SK-N-MC (cell line): ENCODE measurements around the gene R3HDM4.

ENCODE experiments used
- DNase-seq: peaks from one replicate; pipeline ENCODE4 v3.0.0-alpha.2; 2011; ENCODE audit warnings: low read depth, low spot score
- H3K27ac ChIP-seq: fragments of 200-600 bp; sonication (generic); 2 replicates; pipeline ENCODE4 v1.5.1; 2016; ENCODE audit warnings: mixed run types
- H3K36me3 ChIP-seq: fragments of 200-600 bp; sonication (generic); 2 replicates; pipeline ENCODE4 v1.6.1; 2017; ENCODE audit warnings: antibody characterized with exemption, low read length, mixed read lengths; ENCODE audit not compliant: insufficient read depth
- H3K4me3 ChIP-seq: fragments of 200-600 bp; sonication (generic); 2 replicates; pipeline ENCODE4 v1.5.1; 2016
- H3K9ac ChIP-seq: fragments of 200-600 bp; sonication (generic); 2 replicates; pipeline ENCODE4 v1.8.0; 2017; ENCODE audit warnings: mixed run types, mixed read lengths; ENCODE audit not compliant: insufficient read length
- H3K9me3 ChIP-seq: fragments of 200-600 bp; sonication (generic); 2 replicates; pipeline ENCODE4 v1.6.1; 2017; ENCODE audit warnings: low read depth, mild to moderate bottlenecking, antibody characterized with exemption, low read length, moderate library complexity, mixed read lengths
- EZH2 ChIP-seq: fragments of 200-600 bp; sonication (generic); IDR thresholded peaks from one replicate; pipeline ENCODE4 v1.6.1; 2017; ENCODE audit warnings: antibody characterized with exemption
- FOXP2 ChIP-seq: optimal IDR thresholded peaks from 2 replicates; pipeline ENCODE3; 2011; ENCODE audit warnings: mild to moderate bottlenecking, moderate library complexity; ENCODE audit not compliant: insufficient read depth; ENCODE audit errors: extremely low read length, control extremely low read depth
- POLR2AphosphoS5 ChIP-seq: IDR thresholded peaks from 2 replicates; pipeline ENCODE4 v1.6.1; 2012; ENCODE audit warnings: mild to moderate bottlenecking, low read depth, low read length, borderline replicate concordance

R3HDM4 gene

DNA sequence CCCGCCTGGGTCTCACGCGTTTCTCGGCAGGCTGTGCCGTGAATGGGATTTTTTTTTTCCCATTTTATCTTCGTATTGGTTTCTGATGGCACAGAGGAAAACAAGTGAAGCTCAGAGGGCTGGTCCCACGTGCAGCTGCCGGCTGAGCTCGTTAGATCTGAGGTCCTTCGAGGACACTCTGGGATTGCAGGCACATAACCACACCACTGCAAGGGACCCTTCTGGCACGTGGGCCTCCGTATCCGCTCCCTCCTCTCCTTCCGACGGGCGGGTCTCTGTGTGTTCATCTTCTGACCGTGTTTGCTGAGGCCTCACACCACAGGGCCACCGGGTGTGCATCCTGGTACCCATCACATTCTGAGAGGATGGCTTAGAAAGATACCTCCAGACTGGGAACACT is 36.9 kb downstream of the R3HDM4 start:
- no peak for DNase-seq
- Histone ChIP-seq H3K9me3 (no peaks in the 10 kb centered on the region), H3K4me3 (no peak overlapping the region), H3K36me3 (peaks cover 6% of the 10 kb centered on the region; the same call in 1 of the 2 replicates), H3K9ac (no peak overlapping the region), H3K27ac (peak overlapping the region; percentile 46; the same call in 1 of the 2 replicates)
- TF ChIP-seq FOXP2 (no peak), EZH2 (no peak)

DNA sequence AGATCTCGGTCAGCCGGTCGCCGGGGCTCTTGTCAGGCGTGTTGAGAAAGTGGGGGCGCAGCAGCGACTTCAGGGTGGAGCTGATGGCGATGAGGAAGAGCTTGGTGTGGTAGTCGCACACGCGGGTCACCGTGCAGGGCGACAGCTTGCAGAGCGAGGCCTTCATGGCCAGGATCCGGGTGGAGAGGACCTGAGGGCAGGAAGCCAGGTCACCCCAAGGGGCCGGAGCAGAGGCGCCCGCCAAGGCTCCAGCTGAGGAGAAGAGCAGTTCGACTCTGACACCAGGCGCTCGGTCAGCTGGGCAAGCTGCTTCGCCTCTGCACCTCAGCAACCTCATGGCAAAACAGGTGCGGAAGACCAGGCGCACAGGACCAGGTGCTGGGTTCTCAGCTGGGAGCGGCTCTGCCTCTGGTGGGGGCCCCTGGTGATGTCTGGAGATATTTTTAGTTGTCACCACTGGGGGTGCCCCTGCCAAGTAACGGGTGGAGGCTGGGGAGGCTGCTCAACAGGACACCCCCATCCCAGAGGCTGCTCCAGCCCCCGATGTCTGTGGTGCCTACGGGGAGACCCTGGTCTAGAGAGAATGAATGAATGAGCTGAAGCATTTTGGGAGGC is 37.6 kb downstream of the R3HDM4 start:
- Histone ChIP-seq H3K9me3 (no peaks in the 10 kb centered on the region), H3K4me3 (no peak overlapping the region), H3K27ac (no peak overlapping the region), H3K9ac (no peak overlapping the region), H3K36me3 (peaks cover 10% of the 10 kb centered on the region; the same call in 1 of the 2 replicates)
- DNase-seq = no peak
- TF ChIP-seq FOXP2 (no peak), EZH2 (no peak), POLR2AphosphoS5 (no peak)

DNA sequence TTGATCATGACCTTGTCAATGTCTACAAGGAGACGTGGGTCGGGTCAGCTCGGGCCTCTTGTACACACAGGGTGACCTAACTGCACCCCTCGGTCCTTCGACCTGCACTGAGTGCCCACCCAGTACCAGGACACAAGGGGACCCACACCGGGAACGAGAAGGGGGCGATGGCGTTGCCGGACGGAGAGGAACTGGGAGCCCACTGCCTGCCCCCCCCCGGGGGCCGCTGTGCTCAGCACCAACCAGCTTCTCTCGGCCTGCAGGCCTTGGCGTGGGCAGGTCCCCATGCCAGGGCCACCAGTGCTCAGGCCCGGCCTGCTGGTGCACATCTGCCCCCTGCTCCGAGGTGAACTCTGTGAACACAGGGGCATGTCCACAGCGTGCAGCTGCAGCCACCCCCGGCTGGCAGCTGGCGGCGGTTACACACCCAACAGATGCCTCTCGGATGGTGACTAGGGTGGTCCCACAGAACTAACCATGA is 39.4 kb downstream of the R3HDM4 start:
- DNase-seq = no peak
- Histone ChIP-seq H3K36me3 (peaks cover 21% of the 10 kb centered on the region), H3K4me3 (no peak overlapping the region), H3K9ac (no peak overlapping the region), H3K27ac (peak overlapping the region; percentile 8; the same call in 1 of the 2 replicates), H3K9me3 (no peaks in the 10 kb centered on the region)
- TF ChIP-seq FOXP2 (no peak), EZH2 (no peak), POLR2AphosphoS5 (no peak)

- TF ChIP-seq POLR2AphosphoS5 = no peak
- no peak for TF ChIP-seq FOXP2
- no peak for TF ChIP-seq EZH2
- peak; percentile 83 for DNase-seq
- Histone ChIP-seq H3K9me3 (no peaks in the 10 kb centered on the region), H3K9ac (no peak overlapping the region), H3K4me3 (no peak overlapping the region), H3K36me3 (peaks cover 27% of the 10 kb centered on the region), H3K27ac (no peak overlapping the region)
Observed at GRCh38 chr19:873084-873483, 39.9 kb downstream of the R3HDM4 start.

- peak overlapping the region; percentile 87 for H3K27ac ChIP-seq
- peak overlapping the region; percentile 71 for H3K4me3 ChIP-seq
- no peaks in the 10 kb centered on the region for H3K9me3 ChIP-seq
- H3K36me3 ChIP-seq = peaks cover 32% of the 10 kb centered on the region
- TF ChIP-seq POLR2AphosphoS5 = peak; percentile 20; the same call in 1 of the 2 replicates
- no peak for TF ChIP-seq EZH2
- TF ChIP-seq FOXP2 = no peak
- DNase-seq = peak; percentile 69
- no peak overlapping the region for H3K9ac ChIP-seq
Observed at GRCh38 chr19:872266-872951, 40.6 kb downstream of the R3HDM4 start.

- Histone ChIP-seq H3K9ac (no peak overlapping the region), H3K36me3 (peaks cover 32% of the 10 kb centered on the region), H3K4me3 (peak overlapping the region; percentile 71), H3K9me3 (no peaks in the 10 kb centered on the region), H3K27ac (peak overlapping the region; percentile 87)
- TF ChIP-seq POLR2AphosphoS5 = no peak
- no peak for TF ChIP-seq FOXP2
- no peak for TF ChIP-seq EZH2
- DNase-seq = no peak
Observed at GRCh38 chr19:871446-872265, 41.4 kb downstream of the R3HDM4 start.

- Histone ChIP-seq H3K27ac (peak overlapping the region; percentile 76), H3K4me3 (no peak overlapping the region), H3K9me3 (no peaks in the 10 kb centered on the region), H3K9ac (no peak overlapping the region), H3K36me3 (peaks cover 27% of the 10 kb centered on the region)
- no peak for DNase-seq
- TF ChIP-seq POLR2AphosphoS5 (no peak), EZH2 (no peak), FOXP2 (no peak)
Observed at GRCh38 chr19:870963-871401, 42.0 kb downstream of the R3HDM4 start.

DNA sequence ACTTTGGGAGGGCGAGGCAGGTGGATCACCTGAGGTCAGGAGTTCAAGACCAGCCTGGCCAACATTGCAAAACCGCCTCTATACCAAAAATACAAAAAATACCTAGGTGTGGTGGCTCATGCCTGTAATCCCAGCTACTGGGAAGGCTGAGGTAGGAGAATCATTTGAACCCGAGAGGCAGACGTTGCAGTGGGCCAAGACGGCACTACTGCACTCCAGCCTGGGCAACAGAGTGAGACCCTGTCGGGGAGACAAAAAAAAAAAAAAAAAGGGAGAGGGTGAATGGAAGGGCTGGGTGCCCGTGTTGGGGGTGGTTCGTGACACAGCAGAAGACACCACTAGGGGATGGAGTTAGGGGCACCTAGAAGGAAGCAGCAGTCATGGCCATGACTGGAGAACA is 42.7 kb downstream of the R3HDM4 start:
- no peak for TF ChIP-seq EZH2
- no peak for TF ChIP-seq POLR2AphosphoS5
- no peak for TF ChIP-seq FOXP2
- H3K27ac ChIP-seq = no peak overlapping the region; the same call in 1 of the 2 replicates
- H3K9me3 ChIP-seq = no peaks in the 10 kb centered on the region
- no peak overlapping the region for H3K9ac ChIP-seq
- peaks cover 27% of the 10 kb centered on the region for H3K36me3 ChIP-seq
- no peak overlapping the region for H3K4me3 ChIP-seq
- no peak for DNase-seq
